H9 (cell line): ENCODE measurements around the gene PARG. TPM values are rescaled to one million over a fixed set of nuclear protein-coding genes. Genes with fewer than 3 reads are reported as not detected.
"Not testable (repeated sequence)": the region's sequence is repeated elsewhere in the genome, so short reads cannot be mapped to it uniquely, and the experiment has no call there.

Source experiments
- DNase-seq: peaks from one replicate; pipeline ENCODE4 v3.0.0-alpha.2; 2017
- H2AFZ ChIP-seq: one replicate; pipeline ENCODE4 v1.6.1; 2013; ENCODE audit warnings: mild to moderate bottlenecking, low read length, control low read depth, moderate library complexity
- H2AK5ac ChIP-seq: 2 replicates; pipeline ENCODE4 v1.6.1; 2013; ENCODE audit warnings: low read length, control low read depth, mixed read lengths; ENCODE audit not compliant: insufficient read length
- H2BK120ac ChIP-seq: one replicate; pipeline ENCODE4 v1.6.1; 2013; ENCODE audit warnings: low read depth, mild to moderate bottlenecking, low read length, control low read depth, inconsistent platforms; ENCODE audit not compliant: poor library complexity, severe bottlenecking
- H2BK12ac ChIP-seq: 2 replicates; pipeline ENCODE4 v1.6.1; 2013; ENCODE audit warnings: low read length, control low read depth, mixed read lengths, low read depth; ENCODE audit not compliant: insufficient read length
- H2BK15ac ChIP-seq: 2 replicates; pipeline ENCODE4 v1.6.1; 2013; ENCODE audit warnings: low read depth, low read length, control low read depth
- H2BK20ac ChIP-seq: one replicate; pipeline ENCODE4 v1.6.1; 2013; ENCODE audit warnings: low read depth, mild to moderate bottlenecking, low read length, control low read depth, inconsistent platforms; ENCODE audit not compliant: poor library complexity, severe bottlenecking
- H2BK5ac ChIP-seq: 2 replicates; pipeline ENCODE4 v1.6.1; 2013; ENCODE audit warnings: low read length, control low read depth, mixed read lengths; ENCODE audit not compliant: insufficient read length
- H3K14ac ChIP-seq: 2 replicates; pipeline ENCODE4 v1.6.1; 2013; ENCODE audit warnings: low read length, control low read depth; ENCODE audit not compliant: insufficient read depth
- H3K18ac ChIP-seq: 2 replicates; pipeline ENCODE4 v1.6.1; 2013; ENCODE audit warnings: low read depth, mild to moderate bottlenecking, mixed read lengths, low read length, control low read depth; ENCODE audit not compliant: insufficient read length
- H3K23ac ChIP-seq: 2 replicates; pipeline ENCODE4 v1.6.1; 2013; ENCODE audit warnings: low read length, control low read depth, mixed read lengths, low read depth; ENCODE audit not compliant: insufficient read length
- H3K23me2 ChIP-seq: 2 replicates; pipeline ENCODE4 v1.6.1; 2013; ENCODE audit warnings: low read depth, mild to moderate bottlenecking, mixed read lengths, low read length, control low read depth; ENCODE audit not compliant: insufficient read length, poor library complexity, severe bottlenecking
- H3K27ac ChIP-seq: 2 replicates; pipeline ENCODE4 v1.5.1; 2013; ENCODE audit warnings: low read length, control low read depth, mixed read lengths, low read depth; ENCODE audit not compliant: insufficient read length
- H3K27me3 ChIP-seq: 2 replicates; pipeline ENCODE4 v1.6.1; 2013; ENCODE audit warnings: low read length, control low read depth, inconsistent platforms; ENCODE audit not compliant: insufficient read depth
- H3K4ac ChIP-seq: 2 replicates; pipeline ENCODE4 v1.6.1; 2013; ENCODE audit warnings: low read depth, mild to moderate bottlenecking, control low read depth, inconsistent platforms, low read length, moderate library complexity
- H3K4me1 ChIP-seq: 2 replicates; pipeline ENCODE4 v1.6.1; 2013; ENCODE audit warnings: low read length, control low read depth, inconsistent platforms; ENCODE audit not compliant: insufficient read depth
- H3K4me2 ChIP-seq: 2 replicates; pipeline ENCODE4 v1.6.1; 2013; ENCODE audit warnings: low read length, control low read depth, mixed read lengths; ENCODE audit not compliant: insufficient read length, insufficient read depth
- H3K56ac ChIP-seq: 2 replicates; pipeline ENCODE4 v1.6.1; 2013; ENCODE audit warnings: low read depth, mild to moderate bottlenecking, mixed read lengths, low read length, control low read depth; ENCODE audit not compliant: insufficient read length
- H3K79me1 ChIP-seq: 2 replicates; pipeline ENCODE4 v1.6.1; 2013; ENCODE audit warnings: low read depth, mild to moderate bottlenecking, moderate library complexity, low read length, control low read depth, inconsistent platforms; ENCODE audit not compliant: insufficient read depth, poor library complexity, severe bottlenecking
- H3K79me2 ChIP-seq: 2 replicates; pipeline ENCODE4 v1.6.1; 2013; ENCODE audit warnings: low read length, control low read depth, inconsistent platforms; ENCODE audit not compliant: insufficient read depth
- H3K9ac ChIP-seq: 2 replicates; pipeline ENCODE4 v1.6.1; 2013; ENCODE audit warnings: low read length, control low read depth, mixed read lengths; ENCODE audit not compliant: insufficient read length; ENCODE audit errors: extremely low read depth
- H3K9me3 ChIP-seq: one replicate; pipeline ENCODE4 v1.6.1; 2013; ENCODE audit warnings: low read depth, low read length, inconsistent platforms; ENCODE audit not compliant: control insufficient read depth
- H3T11ph ChIP-seq: one replicate; pipeline ENCODE4 v1.6.1; 2013; ENCODE audit warnings: mild to moderate bottlenecking, low read length, control low read depth, inconsistent platforms
- H4K20me1 ChIP-seq: one replicate; pipeline ENCODE4 v1.6.1; 2013; ENCODE audit not compliant: control insufficient read depth, insufficient read length, insufficient read depth
- H4K5ac ChIP-seq: 2 replicates; pipeline ENCODE4 v1.6.1; 2013; ENCODE audit warnings: low read depth, mild to moderate bottlenecking, mixed read lengths, low read length, control low read depth; ENCODE audit not compliant: insufficient read length
- H4K8ac ChIP-seq: replicated peaks from 2 replicates; pipeline ENCODE4 v1.6.1; 2013; ENCODE audit warnings: low read length, control low read depth, mixed read lengths, low read depth; ENCODE audit not compliant: insufficient read length
- H4K91ac ChIP-seq: 2 replicates; pipeline ENCODE4 v1.6.1; 2013; ENCODE audit warnings: low read depth, mild to moderate bottlenecking, moderate library complexity, mixed read lengths, low read length, control low read depth; ENCODE audit not compliant: insufficient read length
- H3K27ac Mint-ChIP-seq, 3 experiments: 2 replicates in 2 of 3; 3 replicates in 1 of 3; pipeline ENCODE4 v1.8.0; 2020 to 2021; ENCODE audit warnings: mixed read lengths in 3 of 3, mild to moderate bottlenecking in 1 of 3, moderate library complexity in 1 of 3
- H3K27me3 Mint-ChIP-seq: 2 replicates; pipeline ENCODE4 v1.8.0; 2021; ENCODE audit warnings: low read depth, mild to moderate bottlenecking, moderate library complexity, mixed read lengths
- H3K36me3 Mint-ChIP-seq, 3 experiments: 2 replicates in 2 of 3; 3 replicates in 1 of 3; pipeline ENCODE4 v1.8.0; 2020 to 2021; ENCODE audit warnings: low read depth in 3 of 3, mixed read lengths in 3 of 3; ENCODE audit not compliant: insufficient read depth in 1 of 3
- H3K4me1 Mint-ChIP-seq, 2 experiments: 2 replicates each; pipeline ENCODE4 v1.8.0; 2020; ENCODE audit warnings: mixed read lengths in 2 of 2
- H3K4me3 Mint-ChIP-seq, 2 experiments: 2 replicates in 1 of 2; 3 replicates in 1 of 2; pipeline ENCODE4 v1.8.0; 2020 to 2021; ENCODE audit warnings: mild to moderate bottlenecking in 2 of 2, mixed read lengths in 2 of 2, moderate library complexity in 1 of 2
- H3K9me3 Mint-ChIP-seq, 2 experiments: 2 replicates in 1 of 2; 3 replicates in 1 of 2; pipeline ENCODE4 v1.8.0; 2020; ENCODE audit warnings: mild to moderate bottlenecking in 2 of 2, mixed read lengths in 2 of 2, moderate library complexity in 1 of 2
- WGBS: extraction: QIAGEN DNeasy Blood & Tissue Kit; methylation state at CpG from one replicate; pipeline ENCODE4 v1.1.7; 2013; ENCODE audit warnings: missing lambda C conversion rate, low lambda C conversion rate, mixed read lengths; ENCODE audit not compliant: insufficient read length; ENCODE audit errors: extremely low coverage; 5-methylcytosine and 5-hydroxymethylcytosine counted together
- total RNA-seq: library from RNA; stranded (reverse); gene quantifications from 2 replicates; pipeline ENCODE4 v1.2.1, GENCODE V29; 2021

Gene PARG
- total RNA-seq, 1 experiment from 2014 or later, result 48.3 TPM

DNA sequence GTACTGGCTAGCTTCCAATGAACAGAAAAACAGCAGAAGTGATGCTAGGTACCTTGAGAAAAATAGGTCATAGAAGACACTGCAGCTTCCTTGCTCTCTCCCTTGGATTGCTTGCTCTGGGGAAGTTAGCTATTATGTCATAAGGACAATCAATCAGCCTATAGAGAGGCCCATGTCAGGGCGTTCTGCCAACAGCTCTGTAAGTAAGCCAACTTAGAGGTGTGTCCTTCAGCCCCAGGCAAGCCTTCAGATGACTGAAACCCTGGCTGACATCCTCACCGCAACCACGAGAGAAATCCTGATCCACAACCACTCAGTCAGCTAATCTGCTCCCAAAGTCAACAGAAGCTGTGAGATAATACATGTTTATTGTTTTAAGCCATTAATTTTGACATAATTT, 58.0 kb downstream of the PARG start:
- H4K91ac ChIP-seq, H3K14ac ChIP-seq, H3K4ac ChIP-seq, H3K4me3 Mint-ChIP-seq, H3K23me2 ChIP-seq, H3K79me2 ChIP-seq, H3K4me1 ChIP-seq, H2BK20ac ChIP-seq, H3K23ac ChIP-seq, H3K27me3 ChIP-seq, H3K4me1 Mint-ChIP-seq, H4K20me1 ChIP-seq, H3K79me1 ChIP-seq, H2BK12ac ChIP-seq, DNase-seq, H3K4me2 ChIP-seq, H3K9me3 ChIP-seq, H4K8ac ChIP-seq, H4K5ac ChIP-seq, H2BK5ac ChIP-seq, H3K9ac ChIP-seq, H3K27ac ChIP-seq, H2AK5ac ChIP-seq, H3K56ac ChIP-seq, H3K27me3 Mint-ChIP-seq, H3T11ph ChIP-seq, H2BK120ac ChIP-seq, H3K18ac ChIP-seq, H2BK15ac ChIP-seq, H3K9me3 Mint-ChIP-seq, H2AFZ ChIP-seq, H3K27ac Mint-ChIP-seq: not testable (repeated sequence)
- no CpG with 5 or more reads among the region's 3 CpGs for WGBS
- H3K36me3 Mint-ChIP-seq, result peaks cover 6 to 13% (median 9%) of the 10 kb centered on the region in 3 experiments; a peak in 6 of 7 replicates

DNA sequence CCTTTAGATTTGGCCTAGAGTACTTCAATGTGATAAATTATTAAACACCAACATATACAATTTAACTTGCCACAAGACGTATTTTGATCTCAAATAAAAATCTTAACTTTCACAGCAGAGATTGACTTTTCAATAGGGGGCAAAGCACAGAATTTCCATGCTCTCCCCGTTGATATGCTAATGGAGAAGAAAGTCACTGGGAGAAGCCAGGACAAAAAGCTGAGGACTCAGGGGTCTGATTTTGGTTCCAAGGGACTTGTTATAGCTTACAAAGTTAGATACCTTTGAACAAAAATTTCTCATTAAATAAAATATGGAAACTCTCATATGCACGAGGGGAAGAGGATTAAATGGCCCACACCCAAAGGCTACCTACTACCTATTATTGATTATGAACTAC, 59.5 kb downstream of the PARG start:
- peaks cover 9 to 15% (median 14%) of the 10 kb centered on the region in 3 experiments for H3K36me3 Mint-ChIP-seq
- H3K27ac ChIP-seq, H2BK5ac ChIP-seq, H2AK5ac ChIP-seq, H4K20me1 ChIP-seq, H4K5ac ChIP-seq, H2BK12ac ChIP-seq, H3K27me3 ChIP-seq, H3K4ac ChIP-seq, H4K8ac ChIP-seq, H3K4me1 Mint-ChIP-seq, H3K4me3 Mint-ChIP-seq, H2AFZ ChIP-seq, H3K23ac ChIP-seq, H3K4me2 ChIP-seq, H3K9me3 ChIP-seq, H2BK120ac ChIP-seq, H3K18ac ChIP-seq, H3K27ac Mint-ChIP-seq, H3K14ac ChIP-seq, H4K91ac ChIP-seq, H3K79me2 ChIP-seq, H3K56ac ChIP-seq, H3K79me1 ChIP-seq, H2BK15ac ChIP-seq, H3K9me3 Mint-ChIP-seq, H3K27me3 Mint-ChIP-seq, H3K23me2 ChIP-seq, H3K4me1 ChIP-seq, H3K9ac ChIP-seq, DNase-seq, H3T11ph ChIP-seq, H2BK20ac ChIP-seq: not testable (repeated sequence)
- no CpG with 5 or more reads among the region's 3 CpGs for WGBS
